IMR-90 (cell line): ENCODE data around the gene RNF223. TPM values are rescaled to one million over a fixed set of nuclear protein-coding genes. Genes with fewer than 3 reads are reported as not detected.

Experiments used
- ATAC-seq: fragments of 200-7000 bp; cut with Tn5 transposase; 2 replicates; pipeline ENCODE4 v1.9.1; 2020; ENCODE audit warnings: low read depth, mild to moderate bottlenecking, moderate library complexity
- BruUV-seq: library from RNA; stranded (reverse); fragments of 400-500 nt; replicated peaks from 2 replicates; lab custom pipeline; 2021; lab: Mats Ljungman, UMichigan
- CTCF ChIA-PET: fragments of 300-600 bp; formaldehyde crosslinking; extraction: SDS; loops from one replicate; lab custom pipeline; 2021; ENCODE audit warnings: antibody characterized with exemption; lab: Yijun Ruan, JAX
- POLR2A ChIA-PET: fragments of 300-600 bp; sonication (Branson Sonifier 250); formaldehyde crosslinking; loops from one replicate; lab custom pipeline; 2022; ENCODE audit warnings: antibody characterized with exemption; ENCODE audit not compliant: unreplicated experiment; lab: Charles Lee
- DNase-seq: peaks from one replicate; pipeline ENCODE4 v3.0.0; 2013
- H2AFZ ChIP-seq: replicated peaks from 2 replicates; pipeline ENCODE3; 2013; ENCODE audit warnings: low read length, mild to moderate bottlenecking; ENCODE audit not compliant: poor library complexity
- H2AK5ac ChIP-seq: 2 replicates; pipeline ENCODE4 v1.6.1; 2013; ENCODE audit warnings: low read depth, low read length, inconsistent platforms
- H2AK9ac ChIP-seq: replicated peaks from 2 replicates; pipeline ENCODE3; 2013; ENCODE audit warnings: mild to moderate bottlenecking, low read depth, low read length, moderate library complexity; ENCODE audit not compliant: poor library complexity
- H2BK120ac ChIP-seq: 2 replicates; pipeline ENCODE4 v1.6.1; 2013; ENCODE audit warnings: low read depth, low read length, inconsistent platforms
- H2BK15ac ChIP-seq: 3 replicates; pipeline ENCODE4 v1.6.1; 2013; ENCODE audit warnings: low read depth, low read length, inconsistent platforms
- H2BK20ac ChIP-seq: 2 replicates; pipeline ENCODE4 v1.6.1; 2013; ENCODE audit warnings: low read depth, mild to moderate bottlenecking, inconsistent platforms, low read length, moderate library complexity
- H2BK5ac ChIP-seq: 2 replicates; pipeline ENCODE4 v1.6.1; 2013; ENCODE audit warnings: mild to moderate bottlenecking, low read depth, low read length, inconsistent platforms; ENCODE audit not compliant: poor library complexity, severe bottlenecking
- H3K14ac ChIP-seq: replicated peaks from 2 replicates; pipeline ENCODE4 v1.6.1; 2013; ENCODE audit warnings: low read depth, low read length, inconsistent platforms
- H3K18ac ChIP-seq: 2 replicates; pipeline ENCODE4 v1.6.1; 2013; ENCODE audit warnings: low read depth, low read length, control low read depth
- H3K23ac ChIP-seq: 2 replicates; pipeline ENCODE4 v1.6.1; 2013; ENCODE audit warnings: low read depth, low read length, inconsistent platforms
- H3K27ac ChIP-seq: 2 replicates; pipeline ENCODE4 v1.5.1; 2013; ENCODE audit warnings: mild to moderate bottlenecking, control low read depth, low read length; ENCODE audit not compliant: insufficient read depth
- H3K27me3 ChIP-seq: 2 replicates; pipeline ENCODE4 v1.6.1; 2013; ENCODE audit warnings: low read length; ENCODE audit not compliant: control insufficient read depth, insufficient read depth
- H3K36me3 ChIP-seq: 2 replicates; pipeline ENCODE4 v1.6.1; 2013; ENCODE audit warnings: low read length, mixed read lengths; ENCODE audit not compliant: control insufficient read depth, insufficient read depth
- H3K4ac ChIP-seq: 2 replicates; pipeline ENCODE4 v1.6.1; 2013; ENCODE audit warnings: low read depth, low read length, inconsistent platforms
- H3K4me1 ChIP-seq: 2 replicates; pipeline ENCODE4 v1.6.1; 2013; ENCODE audit warnings: low read length, mixed read lengths; ENCODE audit not compliant: control insufficient read depth, insufficient read depth
- H3K4me2 ChIP-seq: 2 replicates; pipeline ENCODE4 v1.6.1; 2013; ENCODE audit warnings: low read depth, mild to moderate bottlenecking, control low read depth, low read length, moderate library complexity
- H3K4me3 ChIP-seq: 2 replicates; pipeline ENCODE4 v1.5.1; 2013; ENCODE audit warnings: low read depth, mild to moderate bottlenecking, control low read depth, low read length, moderate library complexity; ENCODE audit not compliant: insufficient read depth
- H3K56ac ChIP-seq: 2 replicates; pipeline ENCODE4 v1.6.1; 2013; ENCODE audit warnings: low read length, inconsistent platforms; ENCODE audit not compliant: insufficient read depth; ENCODE audit errors: extremely low read depth
- H3K79me1 ChIP-seq, 2 experiments: 2 replicates each; pipeline ENCODE4 v1.6.1; 2013; ENCODE audit warnings: low read length in 2 of 2, inconsistent platforms in 1 of 2, low read depth in 1 of 2
- H3K9ac ChIP-seq: 2 replicates; pipeline ENCODE4 v1.6.1; 2013; ENCODE audit warnings: low read depth, low read length, control low read depth
- H3K9me1 ChIP-seq: 2 replicates; pipeline ENCODE4 v1.6.1; 2013; ENCODE audit warnings: low read length, inconsistent platforms; ENCODE audit not compliant: insufficient read depth
- H3K9me3 ChIP-seq: 2 replicates; pipeline ENCODE4 v1.6.1; 2013; ENCODE audit warnings: low read length; ENCODE audit not compliant: control insufficient read depth, insufficient read depth
- H4K20me1 ChIP-seq: 2 replicates; pipeline ENCODE4 v1.6.1; 2013; ENCODE audit warnings: low read length, inconsistent platforms; ENCODE audit not compliant: insufficient read depth
- H4K5ac ChIP-seq: 2 replicates; pipeline ENCODE4 v1.6.1; 2013; ENCODE audit warnings: mild to moderate bottlenecking, low read depth, low read length, control low read depth
- H4K8ac ChIP-seq, 2 experiments: 2 replicates each; pipeline ENCODE4 v1.6.1; 2013; ENCODE audit warnings: low read depth in 2 of 2, low read length in 2 of 2, control low read depth in 1 of 2, inconsistent platforms in 1 of 2
- H4K91ac ChIP-seq: 2 replicates; pipeline ENCODE4 v1.6.1; 2013; ENCODE audit warnings: low read depth, low read length, inconsistent platforms; ENCODE audit not compliant: insufficient read depth
- BHLHE40 ChIP-seq: fragments of 150-350 bp; IDR thresholded peaks from 2 replicates; pipeline ENCODE4 v1.6.1; 2016; ENCODE audit warnings: mild to moderate bottlenecking, low read depth, low read length
- CHD1 ChIP-seq: IDR thresholded peaks from 2 replicates; pipeline ENCODE4 v1.6.1; 2012; ENCODE audit warnings: low read depth, low read length, improper control_type of control experiment
- MAZ ChIP-seq: IDR thresholded peaks from 2 replicates; pipeline ENCODE4 v1.6.1; 2012; ENCODE audit warnings: low read depth, mild to moderate bottlenecking, low read length, improper control_type of control experiment, moderate library complexity, borderline replicate concordance
- POLR2A ChIP-seq: IDR thresholded peaks from 2 replicates; pipeline ENCODE4 v1.6.1; 2012; ENCODE audit warnings: mild to moderate bottlenecking, low read depth, low read length
- RCOR1 ChIP-seq: IDR thresholded peaks from 2 replicates; pipeline ENCODE4 v1.6.1; 2012; ENCODE audit warnings: mild to moderate bottlenecking, low read length, improper control_type of control experiment; ENCODE audit not compliant: insufficient replicate concordance
- SMC3 ChIP-seq: fragments of 150-350 bp; IDR thresholded peaks from 2 replicates; pipeline ENCODE4 v1.6.1; 2016; ENCODE audit warnings: low read depth, mild to moderate bottlenecking, antibody characterized with exemption, low read length, moderate library complexity
- WGBS, 2 experiments: methylation state at CpG; one replicate each; pipeline versions ENCODE4 v1.1.5 to v1.1.7; 2013; ENCODE audit warnings: missing lambda C conversion rate in 2 of 2; ENCODE audit not compliant: insufficient read length in 1 of 2; ENCODE audit errors: extremely low coverage in 2 of 2; 5-methylcytosine and 5-hydroxymethylcytosine counted together
- dilution Hi-C: fragments of 300-500 bp; cut with HindIII; formaldehyde crosslinking; loops from one replicate; pipeline ENCODE4 v1.14.3; 2018; ENCODE audit warnings: low sequenced_read_pairs; ENCODE audit not compliant: unreplicated experiment
- in situ Hi-C: fragments of 300-500 bp; cut with MboI; formaldehyde crosslinking; loops from 3 replicates; pipeline ENCODE4 v1.14.3; 2019; ENCODE audit warnings: low sequenced_read_pairs, inconsistent platforms, mixed read lengths
- intact Hi-C: fragments of 100-400 bp; cut with micrococcal nuclease; formaldehyde crosslinking; loops from 2 replicates; pipeline ENCODE4 v1.10.0; 2022
- polyA plus RNA-seq, 3 experiments: library from polyadenylated mRNA; depleted of rRNA; stranded (reverse); fragments of >200 nt; gene quantifications; 2 replicates each; pipeline ENCODE4 v1.2.3, GENCODE V29; 2012; ENCODE audit warnings: low replicate concordance in 1 of 3
- total RNA-seq: library from RNA; depleted of rRNA; stranded (reverse); fragments of >200 nt; gene quantifications from 2 replicates; pipeline ENCODE4 v1.2.3, GENCODE V29; 2012
- TF ChIP-seq, protein P1 (sequence below): fragments of 150-350 bp; IDR thresholded peaks from 2 replicates; pipeline ENCODE4 v1.6.1; 2017; ENCODE audit warnings: mild to moderate bottlenecking, antibody characterized with exemption, low read length, low read depth

RNF223 gene
- total and polyA plus RNA-seq, 2 of the 4 experiments (the other 2 are of a cell fraction): not detected

- 73% methylated on average over 3 of the region's 27 CpGs; no CpG with 5 or more reads in 1 of the 2 experiments for WGBS, 2 experiments
- H3K9me1 ChIP-seq: peaks cover 2% of the 10 kb centered on the region; the same call in 1 of the 2 replicates
- no peak overlapping the region for H3K56ac ChIP-seq
- no peak overlapping the region for H3K4me3 ChIP-seq
- peaks cover 27% of the 10 kb centered on the region for H3K36me3 ChIP-seq
- peak overlapping the region; percentile 21 for H2AFZ ChIP-seq
- no peak overlapping the region for H2BK15ac ChIP-seq
- in situ Hi-C loops: no loop called here
- no peak overlapping the region for H2BK20ac ChIP-seq
- H3K4me2 ChIP-seq: no peak overlapping the region
- ChIA-PET CTCF (no interaction called here), POLR2A (interaction anchor here (0.5 kb wide), 1 partner anchor 35 kb away, joined by 5 read pairs; no protein-coding TSS in a partner anchor)
- peak overlapping the region; percentile 13; the same call in 1 of the 2 replicates for H2AK5ac ChIP-seq
- peaks cover 22 to 50% of the 10 kb centered on the region in 2 experiments; a peak in 3 of 4 replicates for H3K79me1 ChIP-seq
- no peak for TF ChIP-seq SMC3
- TF ChIP-seq, protein P1, sequence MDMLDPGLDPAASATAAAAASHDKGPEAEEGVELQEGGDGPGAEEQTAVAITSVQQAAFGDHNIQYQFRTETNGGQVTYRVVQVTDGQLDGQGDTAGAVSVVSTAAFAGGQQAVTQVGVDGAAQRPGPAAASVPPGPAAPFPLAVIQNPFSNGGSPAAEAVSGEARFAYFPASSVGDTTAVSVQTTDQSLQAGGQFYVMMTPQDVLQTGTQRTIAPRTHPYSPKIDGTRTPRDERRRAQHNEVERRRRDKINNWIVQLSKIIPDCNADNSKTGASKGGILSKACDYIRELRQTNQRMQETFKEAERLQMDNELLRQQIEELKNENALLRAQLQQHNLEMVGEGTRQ: no peak
- TF ChIP-seq RCOR1: no peak
- TF ChIP-seq CHD1: no peak
- no peak for TF ChIP-seq POLR2A
- TF ChIP-seq MAZ: no peak
- TF ChIP-seq BHLHE40: no peak
- H2BK120ac ChIP-seq: no peak overlapping the region
- H3K4ac ChIP-seq: no peak overlapping the region; the same call in 1 of the 2 replicates
- DNase-seq (no peak), ATAC-seq (no peak)
- H3K4me1 ChIP-seq: peaks cover 20% of the 10 kb centered on the region
- H4K8ac ChIP-seq: no peak overlapping the region
- no TSS peak for BruUV-seq
- dilution Hi-C loops: no loop called here
- H4K5ac ChIP-seq: no peak overlapping the region
- H3K27me3 ChIP-seq: no peaks in the 10 kb centered on the region
- no peak overlapping the region for H4K91ac ChIP-seq
- H3K18ac ChIP-seq: no peak overlapping the region
- no peak overlapping the region for H3K9ac ChIP-seq
- no peak overlapping the region; the same call in 1 of the 2 replicates for H3K27ac ChIP-seq
- no peak overlapping the region; the same call in 1 of the 2 replicates for H3K14ac ChIP-seq
- H3K9me3 ChIP-seq: no peaks in the 10 kb centered on the region
- H2AK9ac ChIP-seq: peak overlapping the region; percentile 78
- intact Hi-C loops: no loop called here
- H2BK5ac ChIP-seq: no peak overlapping the region
- peaks cover 44% of the 10 kb centered on the region for H4K20me1 ChIP-seq
- no peak overlapping the region for H3K23ac ChIP-seq
These were observed 51.6 kb downstream of the RNF223 start for GRCh38 chr1:1022302-1023009.
